Epithelial cell of esophagus (primary cell): ENCODE results near the gene PPIL4.

ENCODE experiments used
- DNase-seq: peaks from one replicate; pipeline ENCODE4 v3.0.0; 2010; ENCODE audit warnings: low read depth
- H3K4me3 ChIP-seq: 2 replicates; pipeline ENCODE4 v1.5.1; 2011; ENCODE audit warnings: mild to moderate bottlenecking, low read length, control low read depth
- CTCF ChIP-seq: IDR thresholded peaks from 2 replicates; pipeline ENCODE4 v1.5.1; 2011; ENCODE audit warnings: low read depth, mild to moderate bottlenecking, low read length, control low read depth, inconsistent platforms; ENCODE audit not compliant: insufficient read depth; ENCODE audit errors: missing control alignments

Gene PPIL4

GRCh38 chr6:149534742-149535141 is 11.1 kb downstream of the PPIL4 start:
- no peak for TF ChIP-seq CTCF
- no peak overlapping the region for H3K4me3 ChIP-seq
- DNase-seq: no peak

GRCh38 chr6:149529650-149530049 is 16.2 kb downstream of the PPIL4 start:
- H3K4me3 ChIP-seq: no peak overlapping the region
- DNase-seq: no peak
- TF ChIP-seq CTCF: no peak

GRCh38 chr6:149515494-149515893 is 30.3 kb downstream of the PPIL4 start:
- H3K4me3 ChIP-seq: no peak overlapping the region
- TF ChIP-seq CTCF: no peak
- no peak for DNase-seq

- no peak for DNase-seq
- no peak for TF ChIP-seq CTCF
- no peak overlapping the region for H3K4me3 ChIP-seq
These were observed 31.9 kb downstream of the PPIL4 start for GRCh38 chr6:149513915-149514314.

- no peak overlapping the region for H3K4me3 ChIP-seq
- no peak for TF ChIP-seq CTCF
- DNase-seq: no peak
These were observed 34.9 kb downstream of the PPIL4 start for GRCh38 chr6:149510793-149511512.

- no peak overlapping the region for H3K4me3 ChIP-seq
- no peak for TF ChIP-seq CTCF
- no peak for DNase-seq
These were observed 37.4 kb downstream of the PPIL4 start for GRCh38 chr6:149508485-149508884.

- TF ChIP-seq CTCF: no peak
- no peak for DNase-seq
- no peak overlapping the region for H3K4me3 ChIP-seq
These were observed 42.0 kb downstream of the PPIL4 start for GRCh38 chr6:149503872-149504271.
